HG03135 (cell line): ENCODE measurements around the gene SMIM45.

Experiments
- ATAC-seq: cut with Tn5 transposase; IDR thresholded peaks from one replicate; pipeline ENCODE4 v1.9.1; 2021; ENCODE audit warnings: mild to moderate bottlenecking, moderate library complexity; ENCODE audit not compliant: unreplicated experiment

SMIM45 gene

DNA sequence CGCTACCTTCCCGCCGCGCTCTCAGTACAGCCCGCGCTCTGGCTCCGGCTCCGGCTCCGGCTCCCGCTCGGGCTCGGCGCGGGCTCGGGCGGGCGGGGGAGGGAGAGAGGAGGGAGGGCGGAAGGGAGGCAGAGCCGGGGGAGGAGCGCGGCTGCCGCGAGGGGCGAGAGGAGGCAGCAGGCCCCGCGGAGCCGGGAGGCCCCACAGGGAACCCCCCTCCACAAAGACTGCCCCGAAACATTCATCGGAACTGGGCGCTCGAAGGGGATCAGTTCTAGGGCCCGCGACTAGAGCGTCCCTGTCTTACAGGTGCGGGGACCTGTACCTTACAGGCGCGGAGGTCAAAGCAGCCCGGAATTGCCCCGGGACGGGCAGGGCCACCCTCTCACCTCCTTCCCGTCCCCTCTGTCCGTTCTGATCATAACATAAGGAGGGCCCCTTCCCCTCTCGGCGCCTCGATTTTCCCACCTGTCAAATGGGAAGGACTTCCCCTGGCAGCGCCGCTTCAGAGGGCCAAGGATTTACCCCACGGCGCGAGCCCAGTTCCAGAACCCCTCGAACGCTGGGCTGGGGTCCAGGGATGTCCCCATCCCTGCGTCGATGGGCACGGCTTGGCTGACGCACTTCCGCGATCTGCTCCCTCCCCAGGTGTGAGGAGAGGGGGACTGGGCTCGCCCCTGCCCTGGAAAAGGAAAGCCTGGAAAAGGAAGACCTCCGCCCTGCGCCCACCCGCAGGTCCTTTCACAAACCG, 36.7 kb upstream of the SMIM45 start, which contains the start of gene SHISA8:
Gene SHISA8, minus strand, starts transcription at position 40 of the 751 bp plus-strand sequence. CDS start 407 bp downstream, outside the sequence.
- ATAC-seq = no peak

DNA sequence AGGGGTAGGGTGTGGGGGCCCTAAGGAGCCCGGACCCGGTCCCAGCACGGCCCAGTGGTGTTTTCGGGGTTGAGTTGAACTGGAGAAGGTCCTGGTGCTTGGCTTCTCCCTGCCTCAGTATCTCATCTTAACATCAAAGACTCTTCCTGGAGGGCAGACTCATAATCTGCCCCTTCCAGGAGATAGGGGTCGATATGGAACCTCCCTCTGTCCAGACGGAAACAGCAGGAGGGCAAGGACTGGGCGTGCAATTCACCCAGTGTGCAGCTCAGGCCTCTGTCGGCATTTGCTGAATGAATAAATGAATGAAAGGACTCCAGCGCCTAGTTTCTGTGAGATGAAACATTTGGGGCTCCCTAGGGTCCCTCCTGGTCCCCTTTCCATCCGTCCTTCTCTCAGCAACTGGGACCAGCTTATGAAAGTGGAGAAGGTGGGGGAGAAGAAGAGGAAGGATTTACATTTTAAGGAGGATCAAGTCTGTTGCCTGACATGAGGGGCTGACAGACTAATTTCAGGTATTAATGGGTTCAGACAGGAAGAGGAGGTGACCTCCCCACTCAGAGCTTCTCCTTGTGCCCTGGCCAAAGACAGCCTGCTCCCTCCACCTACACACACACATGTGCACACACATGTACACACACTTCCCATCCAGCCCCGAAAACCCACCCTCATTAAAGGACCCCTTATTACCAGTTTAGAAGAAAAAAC, 36.0 kb upstream of the SMIM45 start:
- no peak for ATAC-seq

DNA sequence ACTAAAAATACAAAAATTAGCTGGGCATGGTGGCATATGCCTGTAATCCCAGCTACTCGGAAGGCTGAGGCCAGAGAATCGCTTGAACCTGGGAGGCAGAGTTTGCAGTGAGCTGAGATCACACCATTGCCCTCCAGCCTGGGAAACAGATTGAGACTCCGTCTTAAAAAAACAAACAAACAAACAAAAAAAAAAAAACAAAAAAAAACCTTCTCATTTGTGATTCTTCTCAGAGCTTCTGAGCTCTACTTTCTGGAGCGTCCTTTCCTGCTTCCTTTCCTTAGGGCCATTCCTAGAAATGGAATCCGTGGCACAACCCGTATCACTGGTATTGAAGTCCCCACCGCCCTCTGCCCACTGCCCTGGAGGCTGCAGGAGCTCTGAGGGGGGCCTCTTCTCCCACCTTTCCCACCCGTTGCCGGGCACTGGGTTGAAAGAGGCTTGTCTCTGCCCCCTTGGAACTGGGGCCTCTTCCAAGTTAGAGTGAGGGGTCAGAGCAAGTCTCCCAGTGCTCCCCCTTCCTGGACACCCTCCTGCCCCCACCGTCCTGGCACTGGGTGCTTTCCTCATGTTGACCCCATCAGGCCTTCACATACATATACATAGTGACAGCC, 35.1 kb upstream of the SMIM45 start:
- no peak for ATAC-seq

DNA sequence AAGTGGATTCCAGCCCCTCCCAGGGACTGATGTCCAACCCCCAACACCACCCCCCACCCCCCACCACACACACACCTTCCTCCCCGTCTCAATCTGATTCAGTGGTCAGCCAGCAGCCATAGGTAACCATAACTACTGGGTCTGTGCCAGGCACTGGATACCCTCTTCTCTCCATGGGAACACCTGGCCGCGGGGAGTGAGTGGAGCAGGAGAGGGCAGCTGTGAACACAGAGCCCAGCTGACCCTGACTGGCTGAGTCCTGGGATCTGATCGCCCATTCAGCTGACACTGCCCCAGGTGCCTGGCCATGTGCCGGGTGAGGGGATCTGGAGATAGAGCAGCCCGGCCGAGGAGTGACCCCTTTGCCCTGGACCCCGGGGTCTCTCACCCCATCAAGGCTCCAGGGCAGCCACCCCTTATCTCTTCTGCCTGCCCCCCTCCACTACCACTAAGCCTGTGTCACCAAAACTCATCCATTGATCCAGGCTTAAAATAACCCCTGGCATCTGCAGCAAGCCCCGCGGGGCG, 34.5 kb upstream of the SMIM45 start:
- no peak for ATAC-seq

DNA sequence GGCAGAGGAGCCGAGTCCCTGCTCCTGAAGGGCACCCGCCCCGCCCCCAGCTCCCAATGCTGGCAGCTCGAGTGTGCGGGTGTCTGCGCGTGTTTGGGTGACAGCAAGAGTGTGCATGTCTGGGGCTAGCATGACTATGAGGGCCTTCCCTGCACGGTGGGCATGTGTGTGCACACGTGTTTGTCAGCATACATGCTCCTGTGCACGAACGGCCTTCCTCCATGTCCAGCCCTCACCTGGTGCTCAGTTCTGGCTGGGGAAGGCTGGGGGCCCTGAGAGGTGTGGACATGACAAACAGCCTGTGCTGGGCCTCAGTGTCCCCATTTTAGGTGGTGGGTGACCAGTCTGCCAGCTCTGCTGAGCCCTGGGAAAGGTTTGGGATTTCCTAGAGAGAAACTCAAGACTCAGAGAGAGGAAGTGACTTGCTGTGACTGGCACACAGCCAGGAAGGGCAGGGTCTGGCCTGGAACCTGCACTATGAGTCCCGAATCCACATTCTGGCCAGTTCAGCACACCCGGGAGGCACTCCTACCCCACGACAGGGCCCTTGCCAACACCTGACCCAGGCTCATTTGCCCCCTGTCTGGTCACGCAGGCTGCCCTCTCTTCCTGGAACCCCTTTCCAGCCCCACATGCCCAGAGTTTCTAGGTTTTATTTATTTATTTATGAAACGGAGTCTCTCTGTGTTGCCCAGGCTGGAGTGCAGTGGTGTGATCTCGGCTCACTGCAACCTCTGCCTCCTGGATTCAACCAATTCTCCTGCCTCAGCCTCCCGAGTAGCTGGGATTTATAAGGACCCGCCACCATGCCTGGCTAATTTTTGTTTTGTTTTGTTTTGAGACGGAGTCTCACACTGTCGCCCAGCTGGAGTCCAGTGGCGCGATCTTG, 33.8 kb upstream of the SMIM45 start:
- ATAC-seq = no peak

DNA sequence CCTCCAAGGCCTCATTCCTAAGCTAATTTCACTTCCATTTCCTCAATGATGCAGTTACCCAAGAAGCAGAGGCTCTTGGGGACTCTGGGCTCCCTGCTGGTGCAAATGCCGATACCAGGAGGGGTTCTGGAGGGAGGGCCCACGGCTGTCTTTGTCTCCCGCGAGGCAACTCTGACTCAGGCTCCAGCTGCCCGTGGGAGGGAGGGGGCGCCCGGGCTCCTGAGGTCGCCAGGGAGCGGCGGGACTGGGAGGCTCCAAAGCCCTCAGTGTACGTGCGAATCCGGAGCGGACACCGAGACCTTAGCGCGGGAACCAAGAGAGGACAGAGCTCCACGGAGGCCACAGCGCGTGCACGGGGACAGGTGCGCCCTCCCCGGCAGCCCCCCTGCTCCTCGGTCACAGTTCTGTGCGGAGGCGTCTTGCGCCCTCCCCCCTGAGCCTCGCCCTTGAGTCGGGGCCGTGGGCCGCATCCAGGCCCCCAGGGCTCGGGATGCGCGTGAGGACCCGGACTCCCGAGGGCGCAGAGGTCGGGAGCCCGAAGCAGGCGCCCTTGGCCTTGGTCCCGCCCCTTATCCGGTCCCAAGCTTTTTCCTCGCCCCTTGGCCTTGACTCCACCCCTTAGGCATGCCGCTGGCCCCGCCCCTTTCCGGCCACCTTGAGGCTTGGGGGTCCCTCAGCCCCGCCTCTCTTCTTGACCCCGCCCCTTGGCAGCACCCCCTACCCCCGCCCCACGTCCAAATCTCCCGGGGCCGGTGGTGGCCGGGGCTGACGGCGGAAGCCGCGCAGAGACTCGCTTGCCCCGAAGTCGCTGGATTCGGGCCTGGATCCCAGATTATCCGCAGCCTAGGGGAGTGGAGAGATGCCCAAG, 32.4 kb upstream of the SMIM45 start:
- ATAC-seq = peak; percentile 42

DNA sequence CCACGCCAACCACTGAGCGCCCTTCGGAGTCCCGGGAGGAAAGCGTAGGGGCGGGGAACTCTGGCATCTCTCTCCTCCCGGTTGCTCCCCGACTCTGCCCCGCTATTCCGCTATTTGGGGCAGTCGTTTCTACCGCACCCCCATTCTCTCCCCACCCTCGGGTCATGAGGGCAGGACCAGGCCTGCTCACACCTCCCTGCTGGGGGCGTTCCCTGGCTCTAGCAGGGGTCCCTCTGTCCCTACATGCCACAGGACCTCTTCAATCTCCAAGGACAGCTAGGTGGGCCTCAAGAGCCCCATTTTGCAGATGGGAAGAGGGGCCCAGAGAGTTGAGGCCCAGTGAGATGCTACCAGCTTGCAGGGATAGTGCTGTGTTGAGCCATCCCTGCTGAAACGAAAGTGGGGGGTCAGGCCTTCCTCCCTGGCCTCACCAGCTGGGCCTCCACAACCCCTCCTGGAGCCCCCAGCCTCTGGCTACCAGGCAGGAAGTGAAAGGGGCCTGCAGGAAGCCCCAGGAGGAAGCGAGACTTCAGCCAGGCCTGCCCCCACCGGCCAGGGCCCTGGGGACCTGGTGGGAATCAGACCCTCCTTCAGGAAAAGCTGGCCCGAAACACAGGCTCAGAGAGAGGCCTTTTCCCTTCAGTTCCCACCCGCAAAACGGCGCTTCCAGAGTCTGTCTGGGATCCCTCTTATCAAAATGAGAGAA, 31.5 kb upstream of the SMIM45 start:
- ATAC-seq = peak; percentile 24

DNA sequence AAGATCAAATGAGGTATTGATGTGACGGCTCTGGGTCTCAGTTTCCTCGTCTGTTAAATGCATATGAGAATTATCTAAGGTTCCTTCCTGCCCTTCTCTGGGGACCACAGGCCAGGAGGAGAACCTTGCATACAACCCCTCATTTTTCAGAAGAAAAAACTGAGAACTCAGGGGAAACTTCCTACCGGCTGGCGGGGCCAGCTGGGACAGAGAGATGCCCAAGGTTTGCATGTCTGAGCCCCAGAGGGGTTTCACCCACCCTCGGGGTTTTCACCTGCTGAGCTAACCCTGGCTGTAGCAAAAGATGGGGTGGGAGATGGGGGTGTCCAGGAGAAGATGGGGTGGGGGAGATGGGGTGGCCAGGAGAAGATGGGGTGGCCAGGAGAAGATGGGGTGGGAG, 29.6 kb upstream of the SMIM45 start:
- ATAC-seq = no peak

DNA sequence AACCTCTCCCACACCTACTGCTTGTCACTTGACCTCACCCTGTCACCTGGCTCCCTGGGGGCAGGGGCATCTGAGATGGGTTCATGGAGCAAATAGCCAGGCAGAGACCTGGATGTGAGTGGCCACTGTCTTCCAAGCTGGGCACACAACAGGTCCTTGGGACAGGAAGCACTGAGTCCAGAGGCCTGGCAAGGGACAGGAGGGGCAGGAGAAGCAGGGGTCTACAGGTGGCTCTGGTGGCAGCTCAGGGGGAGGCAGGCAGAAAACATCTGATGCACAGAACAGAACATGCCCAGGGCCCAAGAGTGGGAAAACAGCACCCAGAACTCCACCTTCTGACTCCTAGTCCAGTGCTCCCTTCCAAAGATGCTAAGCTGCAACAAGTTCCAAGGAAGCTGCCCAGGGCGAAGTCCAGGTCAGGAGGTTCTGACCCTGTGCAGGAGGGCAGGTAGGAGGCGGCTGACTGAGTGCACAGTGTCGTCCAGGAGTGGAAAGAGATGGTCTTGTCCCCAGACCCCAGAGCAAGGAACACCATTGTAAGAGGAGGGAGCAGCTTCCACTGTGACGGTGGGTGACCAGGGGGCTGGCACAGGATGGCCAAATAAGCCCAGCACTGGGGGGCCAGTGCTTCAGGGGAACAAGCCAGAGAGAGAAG, 28.9 kb upstream of the SMIM45 start:
- ATAC-seq = no peak

DNA sequence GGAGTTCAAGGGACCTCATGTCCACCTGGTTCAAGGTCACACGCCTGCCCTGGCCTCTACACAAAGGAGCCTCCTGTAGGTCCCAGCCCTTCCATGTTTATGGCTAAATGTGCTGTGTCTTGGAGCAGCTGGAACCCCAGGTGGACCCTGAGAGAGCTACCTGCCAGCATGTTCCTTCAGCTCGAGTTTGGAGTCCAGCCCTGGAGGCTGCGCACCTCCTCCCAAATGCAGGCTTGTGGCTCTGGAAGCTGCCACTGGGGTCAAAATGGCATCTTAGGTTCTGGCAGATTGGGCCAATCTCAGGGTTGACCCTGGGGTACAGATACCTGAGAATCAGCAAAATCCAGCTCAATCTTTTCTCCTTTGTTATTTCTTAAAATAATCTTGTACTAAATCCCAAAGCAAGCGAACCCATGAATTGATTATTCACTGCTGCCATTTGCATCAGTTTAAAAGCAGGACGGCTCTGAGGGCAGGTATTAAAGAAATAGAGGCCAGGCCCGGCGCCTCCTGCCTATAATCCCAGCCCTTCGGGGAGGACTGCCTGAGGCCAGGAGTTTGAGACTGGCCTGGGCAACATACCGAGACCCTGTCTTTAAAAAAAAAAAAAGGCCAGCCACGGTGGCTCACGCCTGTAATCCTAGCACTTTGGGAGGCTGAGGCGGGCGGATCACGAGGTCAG, 28.2 kb upstream of the SMIM45 start:
- ATAC-seq = no peak

DNA sequence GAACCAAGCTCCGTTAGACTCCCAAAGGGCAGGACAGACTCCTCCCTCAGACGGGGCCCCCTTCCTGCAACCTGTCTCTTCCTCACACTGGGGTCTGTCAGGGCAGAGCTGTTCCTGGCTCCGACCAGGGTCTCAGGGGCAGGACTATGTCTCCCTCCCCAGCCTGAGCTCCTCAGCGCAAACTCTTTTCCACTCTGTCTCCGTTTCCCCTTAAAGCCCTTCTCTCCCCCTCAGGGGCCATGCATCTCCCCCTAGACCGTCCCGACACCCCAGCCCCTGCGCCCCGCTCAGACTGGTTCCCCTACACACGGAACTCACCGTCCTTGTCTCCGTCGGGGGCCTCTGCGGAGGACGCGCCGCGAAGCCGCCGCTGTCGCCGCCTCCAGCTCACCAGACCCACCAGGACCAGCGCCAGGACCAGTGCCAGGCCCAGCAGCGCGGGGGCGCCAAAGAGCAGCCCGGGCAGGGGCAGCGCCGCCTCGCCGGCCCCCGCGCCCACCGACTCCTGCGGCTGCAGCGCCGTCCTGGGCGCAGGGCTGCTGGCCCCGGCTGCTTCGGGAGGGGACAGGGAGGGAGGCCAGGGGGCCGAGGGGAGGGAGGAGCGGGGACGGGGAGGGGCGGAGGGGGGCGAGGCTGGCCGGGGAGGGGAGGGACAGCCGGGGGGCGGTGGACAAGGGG, 26.0 kb upstream of the SMIM45 start:
- peak; percentile 35 for ATAC-seq

DNA sequence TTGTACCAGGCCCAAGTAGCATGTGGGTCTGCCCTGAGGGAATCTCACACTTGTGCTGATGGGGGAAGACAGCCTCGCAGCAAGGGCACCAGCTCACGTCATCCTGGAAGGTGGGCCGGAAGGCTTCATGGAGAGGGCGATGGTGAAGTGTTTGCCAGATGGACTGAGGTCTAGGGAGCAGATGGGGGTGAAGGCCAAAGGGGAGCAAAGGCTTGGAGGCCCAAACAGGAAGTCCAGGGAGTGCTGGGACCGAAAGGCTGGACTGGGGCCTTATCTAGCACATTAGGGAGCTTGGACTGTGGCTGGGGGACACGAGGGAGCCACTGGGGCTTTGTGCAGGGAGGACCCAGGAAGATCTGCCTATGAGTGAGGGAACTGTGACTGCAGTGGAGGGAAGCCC, 24.1 kb upstream of the SMIM45 start:
- no peak for ATAC-seq

DNA sequence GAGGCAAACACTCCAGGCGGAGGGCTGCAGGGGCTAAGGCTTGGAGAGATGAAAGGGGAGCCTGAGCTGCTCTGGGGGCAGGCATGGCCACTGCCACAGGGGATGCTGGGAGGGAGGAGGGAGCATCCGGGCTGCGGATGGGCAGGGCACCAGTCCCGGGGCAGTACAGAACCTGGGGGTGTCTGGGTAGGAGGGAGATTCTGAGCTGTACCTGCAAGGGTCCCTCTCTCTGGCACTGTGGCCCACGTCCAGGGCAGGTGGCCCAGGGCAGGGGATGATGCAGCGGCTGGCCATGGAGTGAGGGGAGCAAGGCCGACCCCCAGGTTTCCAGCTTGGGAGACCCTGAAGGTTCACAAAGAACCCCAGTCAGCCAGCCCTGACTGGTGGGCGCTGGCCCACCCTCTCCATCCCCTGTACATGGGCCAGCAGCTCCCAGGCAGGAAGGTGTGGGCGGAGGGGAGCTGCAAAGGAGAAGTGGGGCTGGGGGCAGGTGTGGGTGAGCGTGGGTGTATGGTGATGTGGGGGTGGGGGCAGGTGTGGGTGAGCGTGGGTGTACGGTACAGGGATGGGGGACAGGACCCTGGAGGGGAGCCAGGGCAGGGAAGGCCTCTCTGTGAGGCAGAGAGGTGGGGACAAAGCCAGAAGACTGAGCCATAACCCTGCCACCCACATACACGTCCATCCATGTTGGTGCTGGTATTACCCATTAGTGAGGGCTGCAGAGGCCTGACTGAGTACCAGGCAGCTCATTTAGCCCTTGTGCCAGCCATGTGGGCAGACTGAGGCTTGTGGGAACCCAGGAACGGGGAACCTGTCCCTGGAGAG, 23.1 kb upstream of the SMIM45 start:
- ATAC-seq = no peak

DNA sequence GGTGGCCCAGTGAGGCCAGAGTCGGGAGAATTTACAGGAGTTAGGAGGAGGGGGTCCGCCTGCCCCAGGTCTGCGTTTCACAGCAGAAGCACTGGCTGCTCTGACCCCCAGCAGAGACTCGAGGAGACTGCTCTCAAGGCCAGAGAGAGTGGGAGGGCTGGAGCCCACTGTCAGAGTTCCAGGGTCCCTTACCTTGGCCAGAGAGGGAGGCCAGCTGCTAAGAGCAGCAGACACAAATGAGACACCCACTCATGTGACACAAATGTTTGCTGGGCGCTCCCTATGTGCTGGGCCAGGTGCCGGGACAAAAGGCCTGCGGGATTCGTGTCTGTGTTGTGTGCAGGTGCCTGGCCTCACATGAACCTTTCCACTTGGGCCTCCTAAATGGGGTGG, 22.5 kb upstream of the SMIM45 start:
- no peak for ATAC-seq

DNA sequence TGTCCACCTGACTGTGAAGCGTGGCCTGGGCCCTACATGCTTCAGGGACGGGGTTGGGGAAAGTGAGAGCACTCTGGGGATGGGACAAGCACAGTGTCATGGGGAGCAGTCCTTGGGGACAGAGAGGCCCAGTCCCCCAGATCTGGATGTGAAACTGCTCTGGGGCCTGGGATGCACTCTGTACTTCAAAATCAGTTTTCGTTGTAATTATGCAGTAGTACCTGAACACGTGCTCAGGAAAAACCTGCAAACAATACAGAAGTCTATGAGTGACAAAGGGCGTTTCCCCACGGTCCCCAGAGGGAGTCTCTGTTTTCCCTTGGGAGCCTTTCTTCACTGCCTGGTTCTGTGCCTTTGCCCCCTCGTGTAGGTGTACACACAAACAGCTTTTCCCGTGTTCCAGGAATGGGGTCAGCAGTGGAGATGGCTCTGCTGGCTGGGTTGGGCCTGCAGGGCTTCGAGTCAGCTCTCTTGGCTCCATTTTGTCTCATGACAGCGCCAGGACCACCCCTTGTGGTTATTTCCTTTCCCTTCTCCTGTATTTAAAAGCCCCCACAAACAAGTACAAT, 20.2 kb upstream of the SMIM45 start:
- ATAC-seq = no peak

DNA sequence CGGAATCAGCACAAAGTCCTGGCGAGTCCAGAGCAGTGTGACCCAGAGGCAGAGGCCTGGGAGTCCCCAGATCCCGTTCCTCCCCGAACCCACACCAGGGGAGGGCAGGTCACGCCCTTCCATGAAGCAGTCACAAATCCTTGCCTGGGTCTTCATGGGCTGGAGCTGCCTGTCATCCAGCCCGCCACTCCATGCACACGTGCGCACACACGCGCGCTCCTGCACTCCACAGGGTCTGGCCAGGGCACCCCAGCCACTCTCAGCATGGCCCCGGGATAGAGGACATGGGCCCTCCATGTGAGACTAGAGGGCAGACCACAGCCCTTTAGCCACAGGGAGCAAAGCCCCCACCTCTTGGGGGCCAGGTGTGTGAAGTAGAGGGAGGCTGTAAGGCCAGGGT, 19.6 kb upstream of the SMIM45 start:
- ATAC-seq = no peak
